GM13976 (cell line): ENCODE measurements around the gene TNS2.

ENCODE experiments used
- DNase-seq: peaks from one replicate; pipeline ENCODE4 v3.0.0; 2012; ENCODE audit warnings: low spot score
- in situ Hi-C: fragments of 300-500 bp; cut with MboI; formaldehyde crosslinking; loops from one replicate; pipeline ENCODE4 v1.12.0; 2022; ENCODE audit warnings: low sequenced_read_pairs, mixed read lengths, inconsistent platforms; ENCODE audit not compliant: unreplicated experiment
- TF ChIP-seq, protein P1 (sequence below): IDR thresholded peaks from 2 replicates; pipeline ENCODE4 v1.5.1; 2012; ENCODE audit warnings: borderline replicate concordance, mild to moderate bottlenecking; ENCODE audit not compliant: insufficient read depth; ENCODE audit errors: extremely low read depth, missing control alignments, control extremely low read depth

Gene TNS2

DNA sequence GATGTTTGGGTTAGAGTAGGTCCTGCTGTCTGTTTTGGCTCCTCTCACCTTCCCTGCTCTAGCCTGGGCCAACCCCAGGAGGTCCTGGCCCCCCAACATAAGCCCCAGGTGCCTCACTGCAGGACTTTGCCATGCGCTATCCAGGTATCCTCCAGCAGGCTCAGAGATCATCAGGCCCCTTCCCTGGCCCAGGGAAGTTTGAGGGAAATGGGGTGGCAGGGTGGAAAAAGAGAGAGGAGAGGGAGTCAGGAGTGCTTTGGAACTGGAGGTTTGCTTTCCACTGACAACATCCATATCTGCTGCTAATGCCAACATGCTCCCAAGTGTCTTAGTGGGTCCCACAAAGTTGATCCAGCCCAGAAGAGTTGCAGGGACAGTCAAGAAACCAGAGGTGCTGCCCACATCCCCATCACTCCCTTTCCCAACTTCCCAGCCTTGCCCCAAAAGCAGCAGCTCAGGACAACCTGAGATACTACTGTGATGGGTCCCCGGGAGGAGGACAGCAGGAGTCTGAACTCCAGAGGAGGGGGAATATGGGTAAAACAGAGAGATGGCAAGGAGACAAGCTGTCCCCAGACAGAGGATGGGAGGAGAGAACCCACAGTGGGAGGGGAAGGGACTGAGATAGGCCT, 677 bp downstream of the TNS2 start:
- TF ChIP-seq, protein P1, sequence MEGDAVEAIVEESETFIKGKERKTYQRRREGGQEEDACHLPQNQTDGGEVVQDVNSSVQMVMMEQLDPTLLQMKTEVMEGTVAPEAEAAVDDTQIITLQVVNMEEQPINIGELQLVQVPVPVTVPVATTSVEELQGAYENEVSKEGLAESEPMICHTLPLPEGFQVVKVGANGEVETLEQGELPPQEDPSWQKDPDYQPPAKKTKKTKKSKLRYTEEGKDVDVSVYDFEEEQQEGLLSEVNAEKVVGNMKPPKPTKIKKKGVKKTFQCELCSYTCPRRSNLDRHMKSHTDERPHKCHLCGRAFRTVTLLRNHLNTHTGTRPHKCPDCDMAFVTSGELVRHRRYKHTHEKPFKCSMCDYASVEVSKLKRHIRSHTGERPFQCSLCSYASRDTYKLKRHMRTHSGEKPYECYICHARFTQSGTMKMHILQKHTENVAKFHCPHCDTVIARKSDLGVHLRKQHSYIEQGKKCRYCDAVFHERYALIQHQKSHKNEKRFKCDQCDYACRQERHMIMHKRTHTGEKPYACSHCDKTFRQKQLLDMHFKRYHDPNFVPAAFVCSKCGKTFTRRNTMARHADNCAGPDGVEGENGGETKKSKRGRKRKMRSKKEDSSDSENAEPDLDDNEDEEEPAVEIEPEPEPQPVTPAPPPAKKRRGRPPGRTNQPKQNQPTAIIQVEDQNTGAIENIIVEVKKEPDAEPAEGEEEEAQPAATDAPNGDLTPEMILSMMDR = no peak
- no peak for DNase-seq
- in situ Hi-C loops = no loop called here

DNA sequence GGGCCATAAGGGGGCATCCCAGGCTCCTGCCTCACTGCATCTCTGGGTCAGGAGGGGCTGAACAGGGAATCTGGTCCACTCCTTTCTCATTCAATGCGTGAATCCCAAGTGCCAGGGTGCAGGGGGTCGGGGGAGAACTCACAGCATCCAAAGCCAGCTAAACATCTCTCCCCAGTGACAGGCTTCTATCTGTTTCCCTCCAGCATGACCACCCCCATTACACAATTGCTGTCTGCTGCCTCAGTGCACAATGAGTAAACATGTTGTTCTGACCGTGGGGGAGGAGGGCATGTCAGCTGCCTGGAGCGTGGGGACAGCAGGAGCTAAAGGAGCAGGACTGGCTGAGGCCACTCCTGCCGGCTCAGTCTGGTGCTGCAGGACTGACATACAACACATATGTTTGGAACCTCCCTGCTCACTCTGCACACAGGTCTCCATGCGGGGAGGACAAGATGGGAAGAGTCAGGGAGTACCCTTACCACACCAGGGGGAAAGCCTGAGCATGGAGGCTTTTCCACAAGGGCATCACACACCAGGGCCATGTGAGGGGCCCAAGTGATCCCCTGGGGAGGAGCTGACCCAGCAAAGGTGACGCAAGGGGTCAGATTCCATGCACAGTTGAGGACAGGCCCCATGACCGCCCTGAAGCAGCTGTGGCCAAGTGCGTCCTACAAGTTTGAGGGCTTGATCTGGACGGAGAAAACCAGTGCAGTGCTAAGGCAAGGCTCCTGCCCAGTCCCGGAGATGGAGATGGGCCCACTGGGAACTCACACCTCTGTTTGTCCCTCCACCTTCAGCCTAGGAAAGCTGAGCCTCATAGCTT, 1.4 kb downstream of the TNS2 start:
- in situ Hi-C loops = no loop called here
- DNase-seq = no peak

DNA sequence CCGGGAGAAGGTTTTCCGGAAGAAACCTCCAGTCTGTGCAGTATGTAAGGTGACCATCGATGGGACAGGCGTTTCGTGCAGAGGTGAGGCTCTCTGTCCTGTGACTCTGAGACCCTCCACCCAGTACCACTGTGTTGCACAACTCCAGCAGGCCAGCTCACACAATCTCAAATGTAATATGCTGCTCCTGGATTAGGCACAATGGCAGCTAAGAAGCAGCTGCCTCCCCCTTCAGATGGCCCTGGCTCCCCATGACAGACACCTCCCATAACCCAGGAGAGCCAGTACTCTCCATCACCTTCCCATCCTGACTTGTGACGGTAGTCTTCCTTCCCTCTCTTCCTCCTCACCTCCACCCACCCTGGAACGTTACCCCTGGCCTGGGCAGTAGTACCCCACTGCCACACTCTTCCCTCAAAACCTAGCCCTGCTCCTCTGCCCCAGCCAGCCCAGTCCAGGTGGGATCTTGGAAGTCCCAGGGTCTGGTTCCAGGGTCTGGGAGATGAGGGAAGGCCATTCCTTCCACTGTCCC, 2.1 kb downstream of the TNS2 start:
- DNase-seq = no peak
- in situ Hi-C loops = no loop called here
- TF ChIP-seq, protein P1 = no peak

More for the DNA sequence above, 1.4 kb downstream of the TNS2 start:
- TF ChIP-seq, protein P1 = no peak

DNA sequence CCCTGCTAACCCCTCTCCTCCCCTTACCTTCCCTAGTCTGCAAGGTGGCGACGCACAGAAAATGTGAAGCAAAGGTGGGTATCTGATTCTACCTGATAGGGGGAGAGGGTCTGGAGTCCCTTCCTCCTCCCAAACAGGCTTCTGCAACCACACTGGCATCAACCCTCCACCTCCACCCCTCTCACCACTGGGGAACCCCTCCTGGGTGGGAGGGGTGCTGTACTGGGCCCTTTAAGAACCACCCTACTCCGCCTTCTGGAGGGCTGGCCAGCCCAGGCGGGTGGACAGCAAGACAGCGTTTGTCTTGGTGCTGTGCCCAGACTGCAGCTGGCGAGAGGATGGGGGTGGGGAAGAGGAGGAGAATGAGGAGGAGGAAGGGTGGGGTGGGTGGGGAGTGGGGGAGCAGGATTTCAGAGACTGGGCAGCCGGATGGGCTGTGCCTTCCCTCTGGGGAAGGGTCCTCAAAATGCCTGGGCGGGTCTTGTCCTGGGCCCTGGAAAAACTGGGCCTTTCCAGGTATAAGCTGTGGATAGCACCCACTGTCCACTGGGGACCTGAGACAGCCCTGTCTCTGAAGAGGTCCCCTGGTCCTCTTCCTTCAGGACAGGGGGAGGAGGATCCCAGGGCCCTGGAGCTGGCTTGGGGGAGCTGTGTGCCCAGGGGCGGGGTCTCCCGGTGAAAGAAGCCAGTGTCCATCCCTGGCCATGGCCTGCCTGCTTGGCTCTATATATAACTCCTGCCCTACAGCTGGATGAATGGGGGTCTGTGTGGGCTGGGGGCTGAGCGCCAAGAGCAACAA, 2.8 kb downstream of the TNS2 start:
- TF ChIP-seq, protein P1 = no peak
- in situ Hi-C loops = no loop called here

DNA sequence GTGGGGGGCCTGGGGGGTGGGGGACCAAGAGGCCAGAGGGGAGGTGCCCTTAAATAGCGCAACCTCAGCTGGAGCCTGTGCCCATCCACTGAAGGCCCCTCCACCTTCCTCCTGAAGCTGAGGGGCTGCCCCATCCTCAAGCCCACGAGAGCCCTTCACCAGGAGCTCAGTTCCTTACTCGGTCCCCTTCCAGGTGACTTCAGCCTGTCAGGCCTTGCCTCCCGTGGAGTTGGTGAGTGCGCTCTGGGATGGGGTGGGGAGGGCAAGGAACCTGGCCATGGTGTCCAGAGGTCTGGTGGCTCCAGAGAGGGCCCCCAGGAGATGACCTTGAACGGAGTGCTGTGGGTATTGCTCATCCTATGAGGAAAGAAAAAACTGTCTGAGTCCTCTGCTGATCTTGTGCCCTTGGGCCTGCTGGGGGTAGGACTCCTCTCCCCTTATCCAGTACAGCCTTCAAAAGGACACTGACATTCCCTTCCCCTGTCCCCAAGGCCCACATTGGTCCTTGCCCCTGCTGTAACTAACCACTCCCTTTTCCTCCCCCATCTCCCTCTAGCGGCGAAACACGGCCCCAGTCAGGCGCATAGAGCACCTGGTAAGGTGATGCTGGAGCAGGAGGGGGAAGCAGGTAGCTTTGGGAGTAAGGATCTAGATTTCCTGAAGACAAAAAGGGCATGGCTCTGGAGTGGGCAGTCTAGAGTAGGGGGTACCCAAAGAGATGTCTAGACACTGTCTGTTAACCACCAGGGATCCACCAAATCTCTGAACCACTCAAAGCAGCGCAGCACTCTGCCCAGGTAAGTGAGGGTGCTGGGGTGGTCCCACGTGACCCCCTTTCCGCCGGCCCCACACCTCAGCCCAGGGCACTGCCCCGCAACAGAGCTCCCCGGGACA, 3.6 kb downstream of the TNS2 start:
- no peak for DNase-seq
- TF ChIP-seq, protein P1 = peak; percentile 64
- in situ Hi-C loops = no loop called here

More for the DNA sequence above, 2.8 kb downstream of the TNS2 start:
- DNase-seq = no peak
